K562 (cell line): Measurements from ENCODE around the gene CNIH3. TPM values are rescaled to one million over a fixed set of nuclear protein-coding genes. Genes with fewer than 3 reads are reported as not detected.

Experiments
- ATAC-seq: fragments of 200-7000 bp; cut with Tn5 transposase; 3 replicates; pipeline ENCODE4 v1.9.1; 2020; ENCODE audit warnings: moderate library complexity
- BruUV-seq: library from RNA; stranded (reverse); fragments of 400-500 nt; replicated peaks from 2 replicates; lab custom pipeline; 2021; lab: Mats Ljungman, UMichigan
- CTCF ChIA-PET: fragments of 300-600 bp; formaldehyde crosslinking; extraction: SDS; loops from one replicate; lab custom pipeline; 2021; ENCODE audit warnings: low intra/inter-chr PET ratio; lab: Yijun Ruan, JAX
- POLR2A ChIA-PET: fragments of 300-600, 350-650 bp; sonication (Branson Sonifier 250); formaldehyde crosslinking; extraction: SDS; loops from one replicate; lab custom pipeline; 2021; ENCODE audit warnings: antibody characterized with exemption, inconsistent platforms; lab: Yijun Ruan, JAX
- DNase-seq, 4 experiments: peaks; one replicate each; pipeline versions ENCODE4 v3.0.0 to v3.0.0-alpha.2; 2011 to 2018; ENCODE audit warnings: low spot score in 3 of 4, mixed read lengths in 3 of 4; ENCODE audit errors: extremely low read depth in 1 of 4
- FAIRE-seq: peaks from 2 replicates; lab custom pipeline; 2011; peaks lifted over from hg19 to GRCh38; lab: Jason Lieb, UNC
- H2AFZ ChIP-seq: 2 replicates; pipeline ENCODE4 v1.6.0; 2011; ENCODE audit warnings: low read depth, low read length, control low read depth, inconsistent platforms
- H3K27ac ChIP-seq: fragments of 200-600 bp; 3 replicates; pipeline ENCODE4 v1.8.0; 2011; ENCODE audit warnings: low read depth, mild to moderate bottlenecking, control low read depth, inconsistent platforms, low read length, moderate library complexity, mixed read lengths; ENCODE audit errors: extremely low read depth
- H3K27me3 ChIP-seq, 2 experiments: fragments of 300-600 bp in 1 of 2; 2 replicates in 1 of 2; 3 replicates in 1 of 2; pipeline versions ENCODE4 v1.6.0 to v1.8.0; 2011; ENCODE audit warnings: inconsistent platforms in 2 of 2, low read length in 2 of 2, mild to moderate bottlenecking in 1 of 2, mixed read lengths in 1 of 2, moderate library complexity in 1 of 2; ENCODE audit not compliant: control insufficient read depth in 2 of 2, insufficient read depth in 2 of 2
- H3K36me3 ChIP-seq: fragments of 300-600 bp; 3 replicates; pipeline ENCODE4 v1.8.0; 2011; ENCODE audit warnings: mild to moderate bottlenecking, low read length, inconsistent platforms; ENCODE audit not compliant: control insufficient read depth, insufficient read depth
- H3K4me1 ChIP-seq, 2 experiments: fragments of 200-600 bp in 1 of 2; replicated peaks in 1 of 2; 2 replicates in 1 of 2; 3 replicates in 1 of 2; pipeline versions ENCODE4 v1.5.1 to v1.8.0; 2011; ENCODE audit warnings: inconsistent platforms in 2 of 2, low read length in 2 of 2, mild to moderate bottlenecking in 1 of 2, mixed read lengths in 1 of 2, moderate library complexity in 1 of 2; ENCODE audit not compliant: control insufficient read depth in 2 of 2, insufficient read depth in 2 of 2
- H3K4me2 ChIP-seq: 2 replicates; pipeline ENCODE4 v1.6.1; 2011; ENCODE audit warnings: low read length, control low read depth, inconsistent platforms, mixed read lengths; ENCODE audit not compliant: insufficient read depth
- H3K4me3 ChIP-seq: fragments of 200-600 bp; sonication (generic), shearing (Covaris generic); 2 replicates; pipeline ENCODE4 v1.5.1; 2016; ENCODE audit warnings: control low read depth, inconsistent platforms
- H3K79me2 ChIP-seq: fragments of 200-600 bp; 3 replicates; pipeline ENCODE4 v1.8.0; 2011; ENCODE audit warnings: low read length, inconsistent platforms; ENCODE audit not compliant: control insufficient read depth, insufficient read depth
- H3K9ac ChIP-seq, 2 experiments: 2 replicates each; pipeline versions ENCODE4 v1.6.0 to v1.6.1; 2011; ENCODE audit warnings: low read depth in 2 of 2, low read length in 2 of 2, control low read depth in 1 of 2, inconsistent platforms in 1 of 2, mild to moderate bottlenecking in 1 of 2, mixed read lengths in 1 of 2; ENCODE audit not compliant: insufficient read depth in 1 of 2
- H3K9me1 ChIP-seq: one replicate; pipeline ENCODE4 v1.6.0; 2011; ENCODE audit warnings: inconsistent platforms, mild to moderate bottlenecking, low read length, moderate library complexity; ENCODE audit not compliant: control insufficient read depth, insufficient read depth
- H3K9me3 ChIP-seq: replicated peaks from 2 replicates; pipeline ENCODE4 v1.5.1; 2011; ENCODE audit warnings: low read depth, low read length, inconsistent platforms; ENCODE audit not compliant: control insufficient read depth, insufficient read depth
- H4K20me1 ChIP-seq: replicated peaks from 2 replicates; pipeline ENCODE4 v1.6.1; 2011; ENCODE audit warnings: low read length, inconsistent platforms, mixed read lengths; ENCODE audit not compliant: control insufficient read depth, insufficient read depth
- CBX5 ChIP-seq: IDR thresholded peaks from 2 replicates; pipeline ENCODE4 v1.6.1; 2014; ENCODE audit warnings: low read depth, borderline replicate concordance
- HCFC1 ChIP-seq: IDR thresholded peaks from 2 replicates; pipeline ENCODE4 v1.6.1; 2012; ENCODE audit warnings: low read depth, low read length, improper control_type of control experiment
- HES1 ChIP-seq: fragments of 450-650 bp; IDR thresholded peaks from 2 replicates; pipeline ENCODE4 v1.6.1; 2016; ENCODE audit warnings: low read depth, mild to moderate bottlenecking, moderate library complexity
- MXI1 ChIP-seq: IDR thresholded peaks from 2 replicates; pipeline ENCODE4 v1.6.1; 2011; ENCODE audit warnings: low read depth, mild to moderate bottlenecking, improper control_type of control experiment, low read length
- NR0B1 ChIP-seq: fragments of 450-650 bp; IDR thresholded peaks from one replicate; pipeline ENCODE4 v1.6.1; 2018; ENCODE audit warnings: mild to moderate bottlenecking, moderate library complexity; ENCODE audit not compliant: partially characterized antibody
- PATZ1 ChIP-seq: fragments of 250-450 bp; sonication (Bioruptor Pico); IDR thresholded peaks from 2 replicates; pipeline ENCODE4 v1.5.0; 2020; ENCODE audit warnings: mild to moderate bottlenecking, borderline replicate concordance
- PRPF4 ChIP-seq: fragments of 200-400 bp; formaldehyde crosslinking; IDR thresholded peaks from one replicate; pipeline ENCODE4 v1.6.1; 2017; ENCODE audit warnings: low read length, low read depth, mild to moderate bottlenecking; ENCODE audit not compliant: insufficient read depth, poor library complexity, severe bottlenecking
- SMC3 ChIP-seq: conservative IDR thresholded peaks from 2 replicates; pipeline ENCODE4 v1.6.1; 2011; ENCODE audit warnings: low read depth, low read length, improper control_type of control experiment; ENCODE audit not compliant: insufficient read depth
- SNRNP70 ChIP-seq: fragments of 200-400 bp; formaldehyde crosslinking; optimal IDR thresholded peaks from 2 replicates; pipeline ENCODE3; 2017; ENCODE audit warnings: low read depth, low read length
- TARDBP ChIP-seq: fragments of 450-650 bp; IDR thresholded peaks from 2 replicates; pipeline ENCODE4 v1.6.1; 2016
- ZBTB2 ChIP-seq: fragments of 450-650 bp; IDR thresholded peaks from 2 replicates; pipeline ENCODE4 v1.6.1; 2016; ENCODE audit warnings: antibody characterized with exemption
- ZKSCAN3 ChIP-seq: fragments of 250-450 bp; sonication (Bioruptor Pico); IDR thresholded peaks from 2 replicates; pipeline ENCODE4 v1.4.0; 2020
- ZNF274 ChIP-seq: IDR thresholded peaks from 2 replicates; pipeline ENCODE4 v1.6.1; 2011; ENCODE audit warnings: low read depth, mild to moderate bottlenecking, low read length, moderate library complexity, borderline replicate concordance
- ZNF511 ChIP-seq: sonication (generic); formaldehyde crosslinking; IDR thresholded peaks from 2 replicates; pipeline ENCODE4 v1.8.0; 2022; ENCODE audit warnings: mild to moderate bottlenecking, missing genetic modification reagents
- ZNF668 ChIP-seq: fragments of 250-450 bp; sonication (Bioruptor Pico); IDR thresholded peaks from 2 replicates; pipeline ENCODE4 v1.8.0; 2022; ENCODE audit warnings: mild to moderate bottlenecking, inconsistent platforms
- ZNF780A ChIP-seq: fragments of 250-450 bp; sonication (Bioruptor Pico); IDR thresholded peaks from 2 replicates; pipeline ENCODE4 v1.5.0; 2021; ENCODE audit warnings: mild to moderate bottlenecking
- WGBS: fragments of 100-300 bp; shearing (Covaris generic); methylation state at CpG from one replicate; pipeline ENCODE4 v1.1.6; 2016; ENCODE audit warnings: low coverage, mixed read lengths; ENCODE audit not compliant: insufficient coverage; ENCODE audit errors: missing lambda C conversion rate; 5-methylcytosine and 5-hydroxymethylcytosine counted together
- in situ Hi-C: fragments of 300-500 bp; cut with MboI; formaldehyde crosslinking; loops from 4 replicates; pipeline ENCODE4 v1.15.0; 2018; ENCODE audit warnings: inconsistent platforms, mixed read lengths
- intact Hi-C: fragments of 100-400 bp; cut with micrococcal nuclease; formaldehyde crosslinking; loops from 2 replicates; pipeline ENCODE4 v1.14.2; 2022
- polyA plus RNA-seq, 8 experiments: library from polyadenylated mRNA; depleted of rRNA in 4 of 8; stranded (reverse) in 5 of 8; unstranded in 3 of 8; fragments of >200 nt; fragmentation: Nextera tagmentation in 2 of 8; fragmentation: Illumina TruSeq in 1 of 8; extraction: Ambion mirVana in 2 of 8; extraction: Trizol in 1 of 8; gene quantifications; 2 replicates each; pipeline versions ENCODE4 v1.2.1 to v1.2.3, GENCODE V29; 2011 to 2014; ENCODE audit warnings: inconsistent platforms in 1 of 8, missing spikeins in 1 of 8
- total RNA-seq, 7 experiments: library from RNA; depleted of rRNA in 6 of 7; stranded (reverse); fragments of >200 nt in 6 of 7; fragmentation: Illumina TruSeq in 2 of 7; extraction: Trizol in 2 of 7; gene quantifications; 2 replicates each; pipeline versions ENCODE4 v1.2.1 to v1.2.3, GENCODE V29; 2011 to 2021; ENCODE audit warnings: low replicate concordance in 1 of 7

The CNIH3 gene
- total and polyA plus RNA-seq, 9 of the 15 experiments (the other 6 are each of a cell fraction or from before 2014, with no cell fraction given): 0.14 to 1.8 (median 0.79) TPM

- no peak for TF ChIP-seq NR0B1
- TF ChIP-seq, all 486 proteins: peak for 0
Measured at GRCh38 chr1:224703702-224704101, 87.6 kb downstream of the CNIH3 start (continued).

GRCh38 chr1:224704107-224704735 is 88.1 kb downstream of the CNIH3 start:
- H3K9me1 ChIP-seq: no peaks in the 10 kb centered on the region
- WGBS: under 1% methylated on average over 8 of the region's 8 CpGs
- ChIA-PET CTCF (no interaction called here), POLR2A (no interaction called here)
- ATAC-seq (no peak), FAIRE-seq (no peak), DNase-seq (no peak)
- H4K20me1 ChIP-seq: 0 out of 2 replicates have a peak, but pooled peaks cover 3% of the 10 kb centered on the region
- intact Hi-C loops: no loop called here
- no peaks in the 10 kb centered on the region for H3K79me2 ChIP-seq
- H3K4me2 ChIP-seq: no peak overlapping the region
- no peak overlapping the region for H3K27ac ChIP-seq
- no peaks in the 10 kb centered on the region for H3K36me3 ChIP-seq
- H3K9ac ChIP-seq: no peak overlapping the region
- BruUV-seq: no TSS peak
- H3K27me3 ChIP-seq: peaks cover 12 to 34% of the 10 kb centered on the region in 2 experiments
- no peaks in the 10 kb centered on the region for H3K9me3 ChIP-seq
- no peak overlapping the region for H3K4me3 ChIP-seq
- in situ Hi-C loops: no loop called here
- no peak overlapping the region for H2AFZ ChIP-seq
- H3K4me1 ChIP-seq: no peaks in the 10 kb centered on the region
- TF ChIP-seq PATZ1 (no peak), SNRNP70 (no peak), ZNF668 (CRISPR knock-in tag) (no peak), ZBTB2 (no peak), TARDBP (no peak), PRPF4 (no peak), SMC3 (no peak), ZNF780A (no peak), CBX5 (no peak), MXI1 (no peak), ZNF511 (CRISPR knock-in tag) (no peak), ZNF274 (no peak), ZKSCAN3 (CRISPR knock-in tag) (no peak), HES1 (no peak), HCFC1 (no peak)
